NCI-H69 (cell line): ENCODE measurements around the gene FAM222B.
"Not testable (repeated sequence)": the region's sequence is repeated elsewhere in the genome, so short reads cannot be mapped to it uniquely, and the experiment has no call there.

Experiments used
- DNase-seq: peaks from one replicate; lab custom pipeline; 2025; lab: John Stamatoyannopoulos, UW

The FAM222B gene

GRCh38 chr17:28745786-28746411 lies 96.7 kb downstream of the FAM222B start:
- DNase-seq, result peak; percentile 37

- DNase-seq, result peak; percentile 91
These were observed 97.4 kb downstream of the FAM222B start for GRCh38 chr17:28744972-28745785.

- peak; percentile 75 for DNase-seq
These were observed 98.3 kb downstream of the FAM222B start for GRCh38 chr17:28744104-28744971.

GRCh38 chr17:28743243-28744103 lies 99.1 kb downstream of the FAM222B start, which contains the start of gene TRAF4:
Gene TRAF4 (plus strand): TSS chr17:28744011. CDS start chr17:28744113, 102 bp downstream.
- DNase-seq, result peak; percentile 98

- DNase-seq, result no peak
These were observed 100.9 kb downstream of the FAM222B start for GRCh38 chr17:28741358-28742349.

- no peak for DNase-seq
These were observed 101.9 kb downstream of the FAM222B start for GRCh38 chr17:28740406-28741357.

- no peak for DNase-seq
These were observed 103.8 kb downstream of the FAM222B start for GRCh38 chr17:28738680-28739384.

- DNase-seq, result no peak
These were observed 104.6 kb downstream of the FAM222B start for GRCh38 chr17:28737770-28738679.

- DNase-seq, result no peak
These were observed 105.3 kb downstream of the FAM222B start for GRCh38 chr17:28737316-28737715.

GRCh38 chr17:28735913-28736769 lies 106.4 kb downstream of the FAM222B start:
- not testable (repeated sequence) for DNase-seq

- DNase-seq, result no peak
These were observed 107.3 kb downstream of the FAM222B start for GRCh38 chr17:28735242-28735722.

- DNase-seq, result no peak
These were observed 107.8 kb downstream of the FAM222B start for GRCh38 chr17:28734712-28735241.

GRCh38 chr17:28733346-28733745 lies 109.2 kb downstream of the FAM222B start:
- DNase-seq, result no peak

- DNase-seq, result no peak
These were observed 112.7 kb downstream of the FAM222B start for GRCh38 chr17:28729950-28730330.

GRCh38 chr17:28728364-28729200 lies 114.0 kb downstream of the FAM222B start, which contains the start of gene NEK8:
Gene NEK8 (plus strand): TSS chr17:28728788. CDS start chr17:28728814, 26 bp downstream.
- peak; percentile 96 for DNase-seq
